Mucosa of descending colon (tissue), 3 donors: ENCODE measurements around the gene MLXIPL. TPM values are rescaled to one million over a fixed set of nuclear protein-coding genes. Genes with fewer than 3 reads are reported as not detected.

Experiments used
- ATAC-seq: fragments of 200-7000 bp; cut with Tn5 transposase; one replicate; pipeline ENCODE4 v1.9.1; 2020; ENCODE audit warnings: mild to moderate bottlenecking, moderate library complexity
- DNase-seq, 3 donors: peaks; one replicate each; pipeline ENCODE4 v3.0.0-alpha.2; 2020
- H3K36me3 ChIP-seq: fragments of 200-600 bp; one replicate; pipeline ENCODE4 v1.8.0; 2021; ENCODE audit warnings: low read depth, mild to moderate bottlenecking
- H3K4me1 ChIP-seq: fragments of 200-600 bp; one replicate; pipeline ENCODE4 v1.8.0; 2021; ENCODE audit warnings: low read depth, mild to moderate bottlenecking
- H3K4me3 ChIP-seq: fragments of 200-600 bp; one replicate; pipeline ENCODE4 v1.8.0; 2021; ENCODE audit warnings: mild to moderate bottlenecking
- H3K9me3 ChIP-seq: fragments of 200-600 bp; one replicate; pipeline ENCODE4 v1.8.0; 2021; ENCODE audit warnings: mild to moderate bottlenecking
- intact Hi-C, 2 donors: fragments of 100-400 bp; cut with DNase I in 1 of 2; cut with micrococcal nuclease in 1 of 2; formaldehyde crosslinking; loops; one replicate each; pipeline versions ENCODE4 v1.11.0 to v1.11.1; 2022; cut with DNase I, micrococcal nuclease
- total RNA-seq, 3 donors: library from RNA; stranded (reverse); fragmentation: NEBNext Ultra II Directional in 2 of 3; extraction: Animal tissue kit (Norgen Biotek cat#: 25700) in 2 of 3; gene quantifications; one replicate each; pipeline versions ENCODE4 v1.2.1 to v1.2.4, GENCODE V29; 2021 to 2023
- TF ChIP-seq, protein P1 (sequence below): fragments of 200-600 bp; IDR thresholded peaks from one replicate; pipeline ENCODE4 v1.8.0; 2022; ENCODE audit warnings: antibody characterized with exemption, mild to moderate bottlenecking
- donor health status: DM: no; HTN: no; CAD: no; lungs with moderate emphysema.
- donor health status: DM: no; HTN: no; CAD: no.
- donor health status: DM: no; HTN: yes; CAD: no.

Gene MLXIPL
- total RNA-seq, 3 donors from 2014 or later, result 13.3 to 18.0 (median 15.1) TPM

DNA sequence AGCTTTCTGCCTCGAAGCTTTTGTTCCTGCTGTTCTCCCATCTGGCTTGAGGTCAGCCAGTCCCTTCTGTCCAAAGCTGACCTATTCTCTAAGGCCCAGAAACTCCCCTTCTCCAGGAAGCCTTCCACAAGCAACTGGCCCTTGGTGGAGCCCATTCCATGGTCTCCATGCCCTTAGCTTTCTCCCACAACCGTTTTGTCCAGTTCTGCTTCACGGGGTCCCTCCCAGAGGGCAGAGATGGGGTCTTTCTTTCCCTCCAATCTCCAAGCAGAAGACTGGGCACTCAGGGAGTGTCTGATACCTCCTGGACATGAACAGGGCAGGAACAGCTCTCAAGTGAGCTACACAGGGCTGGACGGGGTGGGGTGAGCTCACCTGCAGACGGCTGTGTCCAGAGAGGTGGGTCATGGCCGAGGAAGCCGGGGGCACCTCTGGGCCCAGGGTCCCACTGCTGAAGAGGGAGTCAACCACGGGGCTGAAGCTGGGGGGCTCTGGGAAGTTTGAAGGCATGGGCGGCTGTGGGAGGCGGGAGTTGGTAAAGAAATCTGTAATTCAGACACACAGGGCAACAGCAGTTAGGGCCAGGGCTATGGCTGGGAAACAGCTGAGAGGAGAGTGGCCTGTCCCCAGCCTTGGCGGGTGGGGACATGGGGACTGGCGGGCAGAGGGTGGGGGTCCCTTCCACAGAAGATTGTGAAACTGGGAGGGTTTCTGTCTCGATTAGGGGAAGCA, 25.0 kb downstream of the MLXIPL start:
- Histone ChIP-seq H3K4me1 (no peaks in the 10 kb centered on the region), H3K36me3 (no peaks in the 10 kb centered on the region), H3K9me3 (no peaks in the 10 kb centered on the region), H3K4me3 (no peak overlapping the region)
- DNase-seq, result no peak
- TF ChIP-seq, protein P1, sequence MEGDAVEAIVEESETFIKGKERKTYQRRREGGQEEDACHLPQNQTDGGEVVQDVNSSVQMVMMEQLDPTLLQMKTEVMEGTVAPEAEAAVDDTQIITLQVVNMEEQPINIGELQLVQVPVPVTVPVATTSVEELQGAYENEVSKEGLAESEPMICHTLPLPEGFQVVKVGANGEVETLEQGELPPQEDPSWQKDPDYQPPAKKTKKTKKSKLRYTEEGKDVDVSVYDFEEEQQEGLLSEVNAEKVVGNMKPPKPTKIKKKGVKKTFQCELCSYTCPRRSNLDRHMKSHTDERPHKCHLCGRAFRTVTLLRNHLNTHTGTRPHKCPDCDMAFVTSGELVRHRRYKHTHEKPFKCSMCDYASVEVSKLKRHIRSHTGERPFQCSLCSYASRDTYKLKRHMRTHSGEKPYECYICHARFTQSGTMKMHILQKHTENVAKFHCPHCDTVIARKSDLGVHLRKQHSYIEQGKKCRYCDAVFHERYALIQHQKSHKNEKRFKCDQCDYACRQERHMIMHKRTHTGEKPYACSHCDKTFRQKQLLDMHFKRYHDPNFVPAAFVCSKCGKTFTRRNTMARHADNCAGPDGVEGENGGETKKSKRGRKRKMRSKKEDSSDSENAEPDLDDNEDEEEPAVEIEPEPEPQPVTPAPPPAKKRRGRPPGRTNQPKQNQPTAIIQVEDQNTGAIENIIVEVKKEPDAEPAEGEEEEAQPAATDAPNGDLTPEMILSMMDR, result no peak
- intact Hi-C loops, result no loop called here
- ATAC-seq, result no peak

DNA sequence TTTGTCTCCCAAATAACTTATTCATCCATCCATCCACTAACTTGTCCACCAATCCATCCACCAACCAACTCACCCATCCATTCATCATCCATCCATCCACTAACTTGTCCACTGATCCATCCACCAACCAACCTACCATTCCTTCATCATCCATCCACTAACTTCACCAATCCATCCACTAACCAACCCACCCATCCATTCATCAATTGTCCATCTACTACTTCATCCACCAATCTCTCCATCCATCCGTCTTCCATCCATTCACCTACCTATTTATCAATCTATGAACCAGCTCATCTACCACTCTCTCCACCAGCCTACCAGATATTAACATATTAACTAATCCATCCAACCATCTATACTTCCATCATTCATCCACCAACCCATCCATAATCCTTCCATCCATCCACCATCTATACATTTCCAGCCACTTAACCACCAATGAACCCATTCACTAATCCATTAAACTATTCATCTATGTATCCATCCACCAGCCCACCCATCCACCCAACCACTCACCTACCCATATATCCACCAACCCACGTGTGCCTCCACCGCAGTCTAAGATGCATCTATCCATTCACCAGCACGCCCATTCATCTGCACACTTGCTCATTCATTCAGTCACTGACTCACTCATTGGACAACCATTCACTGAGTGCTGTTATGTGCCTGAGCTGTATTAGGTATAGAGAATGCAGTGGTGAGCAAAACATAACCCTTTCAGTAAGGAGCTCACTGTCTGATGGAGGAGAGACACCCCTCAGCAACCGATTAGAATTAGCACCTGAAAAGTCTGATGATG, 26.1 kb downstream of the MLXIPL start:
- no peak for DNase-seq
- no peak for ATAC-seq

GRCh38 chr7:73596191-73597065, 27.9 kb downstream of the MLXIPL start:
- no peaks in the 10 kb centered on the region for H3K9me3 ChIP-seq
- TF ChIP-seq, protein P1, result no peak
- DNase-seq (no peak), ATAC-seq (no peak)
- H3K4me1 ChIP-seq, result no peaks in the 10 kb centered on the region
- no peaks in the 10 kb centered on the region for H3K36me3 ChIP-seq
- intact Hi-C loops, result no loop called here
- H3K4me3 ChIP-seq, result no peak overlapping the region

More for the DNA sequence above, 26.1 kb downstream of the MLXIPL start:
- H3K4me1 ChIP-seq, result no peaks in the 10 kb centered on the region
- no peaks in the 10 kb centered on the region for H3K9me3 ChIP-seq
- H3K4me3 ChIP-seq, result no peak overlapping the region
- H3K36me3 ChIP-seq, result no peaks in the 10 kb centered on the region
- TF ChIP-seq, protein P1, result no peak
- intact Hi-C loops, result no loop called here

DNA sequence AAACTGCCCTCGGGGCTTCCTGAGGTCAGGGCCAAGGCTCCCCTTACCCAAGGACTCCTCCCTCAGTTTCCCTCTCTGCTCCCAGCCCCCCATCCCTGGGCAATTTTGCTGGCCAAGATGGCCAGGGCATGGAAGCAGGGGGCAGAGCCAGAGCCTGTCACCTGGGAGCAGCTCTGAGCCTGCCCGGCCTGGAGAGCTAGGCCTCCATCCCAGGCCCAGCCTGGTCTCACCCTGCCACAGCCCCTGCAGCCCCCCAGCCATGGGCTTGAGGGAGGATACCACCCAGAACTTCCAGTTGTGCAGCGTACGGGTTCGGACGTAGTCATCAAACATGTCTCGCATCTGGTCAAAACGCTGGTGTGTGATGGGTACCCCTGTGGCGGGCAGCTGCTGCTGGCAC, 29.0 kb downstream of the MLXIPL start:
- Histone ChIP-seq H3K9me3 (no peaks in the 10 kb centered on the region), H3K4me1 (no peaks in the 10 kb centered on the region), H3K36me3 (no peaks in the 10 kb centered on the region), H3K4me3 (no peak overlapping the region)
- DNase-seq (no peak), ATAC-seq (no peak)
- TF ChIP-seq, protein P1, result no peak
- intact Hi-C loops, result no loop called here

GRCh38 chr7:73593207-73594045, 30.9 kb downstream of the MLXIPL start:
- no peaks in the 10 kb centered on the region for H3K9me3 ChIP-seq
- no peak for ATAC-seq

More at GRCh38 chr7:73593207-73594045, 30.9 kb downstream of the MLXIPL start:
- TF ChIP-seq, protein P1, result no peak
- Histone ChIP-seq H3K4me3 (no peak overlapping the region), H3K4me1 (no peaks in the 10 kb centered on the region), H3K36me3 (no peaks in the 10 kb centered on the region)
- DNase-seq, result no peak
- intact Hi-C loops, result no loop called here
